ENCODE measurements around the gene DSE.

The DSE gene

GRCh38 chr6:116375262-116375661 is 4.5 kb downstream of the DSE start:
- no peak for TF ChIP-seq CTCF (IDR thresholded peaks at IDR 0.05)

DNA sequence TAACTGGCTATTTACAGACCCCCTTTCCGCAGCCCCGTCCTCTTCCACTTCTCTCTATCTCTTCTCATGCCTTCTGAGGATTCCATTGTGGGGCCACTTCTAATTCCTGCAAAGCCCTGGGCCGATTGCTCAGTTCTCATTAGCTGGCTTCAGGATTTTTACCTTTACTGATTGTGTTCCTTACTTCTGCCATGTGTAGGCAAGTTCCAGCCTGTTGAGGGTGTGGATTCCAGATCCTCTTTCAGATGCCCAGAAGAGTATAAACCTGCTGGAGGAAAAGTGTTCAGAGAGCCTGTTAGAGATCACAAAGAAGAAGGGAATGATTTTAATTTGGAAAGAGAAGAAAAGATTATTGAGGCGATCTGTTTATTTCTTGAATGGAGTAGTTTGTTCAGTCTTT is 5.4 kb downstream of the DSE start:
- no peak for TF ChIP-seq CTCF (IDR thresholded peaks at IDR 0.05)

- no peak for TF ChIP-seq CTCF (IDR thresholded peaks at IDR 0.05)
These were observed 9.0 kb downstream of the DSE start for GRCh38 chr6:116379764-116380163.

DNA sequence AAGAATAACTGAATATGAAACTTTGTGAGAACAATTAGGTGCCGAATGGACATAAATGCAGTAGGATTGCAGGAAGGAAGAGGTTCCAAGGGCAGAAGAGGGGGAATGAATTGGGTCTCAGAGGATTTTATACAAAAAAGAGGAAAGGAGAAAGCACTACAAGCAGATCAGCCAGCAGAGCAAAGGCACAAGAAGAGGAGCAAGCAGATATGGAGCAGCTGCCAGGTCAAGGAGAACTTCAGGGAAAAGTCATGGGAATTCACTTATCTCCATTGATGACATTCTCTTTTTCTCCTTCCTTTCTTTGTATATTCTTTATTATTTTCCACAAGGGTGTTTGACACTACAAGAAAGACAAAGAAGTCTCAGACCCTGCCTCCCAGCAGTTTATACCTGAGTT is 9.6 kb downstream of the DSE start:
- TF ChIP-seq CTCF (IDR thresholded peaks at IDR 0.05): no peak

DNA sequence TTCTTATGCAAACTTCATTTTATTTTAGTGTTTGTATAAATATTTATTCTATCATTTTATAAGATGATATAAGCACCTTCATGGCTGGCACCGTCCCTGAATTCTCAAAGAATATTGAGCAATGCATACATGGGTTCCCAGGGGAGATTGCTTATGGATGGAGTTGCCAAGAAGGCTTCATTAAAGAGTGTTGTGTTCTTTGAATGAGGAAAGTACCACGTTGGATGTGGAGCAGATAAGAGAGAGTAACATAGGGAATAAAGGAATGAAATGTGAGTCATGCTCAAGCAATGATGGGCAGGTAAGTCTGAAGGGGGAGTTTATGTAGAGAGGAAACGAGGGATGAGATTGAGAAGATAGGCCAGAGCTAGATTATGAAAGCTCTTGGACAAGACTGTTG is 10.3 kb downstream of the DSE start:
- TF ChIP-seq CTCF (IDR thresholded peaks at IDR 0.05): no peak

- TF ChIP-seq CTCF (IDR thresholded peaks at IDR 0.05): no peak
These were observed 11.8 kb downstream of the DSE start for GRCh38 chr6:116382587-116382986.

- TF ChIP-seq CTCF (IDR thresholded peaks at IDR 0.05): no peak
These were observed 14.1 kb downstream of the DSE start for GRCh38 chr6:116384727-116385458.

DNA sequence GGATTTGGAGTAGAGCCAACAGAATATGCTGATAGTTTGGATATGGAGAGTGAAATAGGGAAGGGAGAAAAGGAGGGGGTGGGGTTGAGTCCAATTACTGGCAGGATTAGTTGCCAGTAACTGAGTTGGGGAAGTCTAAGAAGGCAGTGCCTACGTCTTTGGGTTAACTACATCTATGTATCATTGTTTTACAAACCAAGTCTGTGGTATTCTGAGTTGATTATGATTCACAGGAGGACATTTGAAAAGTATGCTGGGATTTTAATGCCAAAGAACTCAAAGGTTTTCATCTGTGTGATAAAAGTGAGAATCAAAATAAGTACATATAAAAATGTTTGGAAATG is 14.7 kb downstream of the DSE start:
- TF ChIP-seq CTCF (IDR thresholded peaks at IDR 0.05): no peak
